HEK293T (cell line): ENCODE data around the gene DNAJC7.

Experiments used
- CTCF ChIA-PET: fragments of 350-600 bp; formaldehyde crosslinking; extraction: SDS; loops from one replicate; lab custom pipeline; 2021; ENCODE audit warnings: antibody characterized with exemption, inconsistent platforms; lab: Yijun Ruan, JAX
- POLR2A ChIA-PET: fragments of 350-600 bp; formaldehyde crosslinking; extraction: SDS; loops from one replicate; lab custom pipeline; 2020; ENCODE audit warnings: antibody characterized with exemption, inconsistent platforms; lab: Yijun Ruan, JAX
- DNase-seq: peaks from one replicate; pipeline ENCODE4 v3.0.0; 2012; ENCODE audit warnings: mixed read lengths; ENCODE audit errors: extremely low spot score
- ARNT ChIP-seq: fragments of 450-650 bp; IDR thresholded peaks from 2 replicates; pipeline ENCODE4 v1.6.1; 2017; ENCODE audit warnings: mild to moderate bottlenecking
- BHLHE40 ChIP-seq: fragments of 450-650 bp; IDR thresholded peaks from 2 replicates; pipeline ENCODE4 v1.6.1; 2016; ENCODE audit warnings: mild to moderate bottlenecking, moderate library complexity, borderline replicate concordance
- CTBP1 ChIP-seq: fragments of 450-650 bp; IDR thresholded peaks from 2 replicates; pipeline ENCODE4 v1.6.1; 2016; ENCODE audit warnings: borderline replicate concordance
- ELF4 ChIP-seq: fragments of 450-650 bp; IDR thresholded peaks from 2 replicates; pipeline ENCODE4 v1.6.1; 2017; ENCODE audit warnings: antibody characterized with exemption
- FOXA1 ChIP-seq: fragments of 450-650 bp; IDR thresholded peaks from 2 replicates; pipeline ENCODE4 v1.6.1; 2016; ENCODE audit warnings: mild to moderate bottlenecking
- FOXK2 ChIP-seq: fragments of 450-650 bp; IDR thresholded peaks from 2 replicates; pipeline ENCODE4 v1.6.1; 2016; ENCODE audit warnings: mild to moderate bottlenecking
- FOXM1 ChIP-seq: fragments of 450-650 bp; IDR thresholded peaks from 2 replicates; pipeline ENCODE4 v1.6.1; 2017; ENCODE audit warnings: mild to moderate bottlenecking, borderline replicate concordance
- HDGF ChIP-seq: fragments of 450-650 bp; IDR thresholded peaks from 2 replicates; pipeline ENCODE4 v1.6.1; 2017; ENCODE audit warnings: antibody characterized with exemption, borderline replicate concordance
- L3MBTL2 ChIP-seq: fragments of 450-650 bp; conservative IDR thresholded peaks from 2 replicates; pipeline ENCODE4 v1.6.1; 2016; ENCODE audit warnings: mild to moderate bottlenecking
- LEF1 ChIP-seq: fragments of 450-650 bp; IDR thresholded peaks from 2 replicates; pipeline ENCODE4 v1.6.1; 2017; ENCODE audit warnings: mild to moderate bottlenecking, borderline replicate concordance
- NFRKB ChIP-seq: fragments of 450-650 bp; IDR thresholded peaks from 2 replicates; pipeline ENCODE4 v1.6.1; 2016; ENCODE audit warnings: mild to moderate bottlenecking, moderate library complexity
- SP1 ChIP-seq: fragments of 450-650 bp; IDR thresholded peaks from 2 replicates; pipeline ENCODE4 v1.6.1; 2017
- SUZ12 ChIP-seq: fragments of 450-650 bp; IDR thresholded peaks from 2 replicates; pipeline ENCODE4 v1.6.1; 2016; ENCODE audit warnings: mild to moderate bottlenecking
- TARDBP ChIP-seq: fragments of 450-650 bp; IDR thresholded peaks from 2 replicates; pipeline ENCODE4 v1.6.1; 2016
- ZNF384 ChIP-seq: fragments of 450-650 bp; IDR thresholded peaks from 2 replicates; pipeline ENCODE4 v1.6.1; 2016
- TF ChIP-seq, protein P1 (sequence below): fragments of 450-650 bp; IDR thresholded peaks from 2 replicates; pipeline ENCODE4 v1.6.1; 2016

DNAJC7 gene

DNA sequence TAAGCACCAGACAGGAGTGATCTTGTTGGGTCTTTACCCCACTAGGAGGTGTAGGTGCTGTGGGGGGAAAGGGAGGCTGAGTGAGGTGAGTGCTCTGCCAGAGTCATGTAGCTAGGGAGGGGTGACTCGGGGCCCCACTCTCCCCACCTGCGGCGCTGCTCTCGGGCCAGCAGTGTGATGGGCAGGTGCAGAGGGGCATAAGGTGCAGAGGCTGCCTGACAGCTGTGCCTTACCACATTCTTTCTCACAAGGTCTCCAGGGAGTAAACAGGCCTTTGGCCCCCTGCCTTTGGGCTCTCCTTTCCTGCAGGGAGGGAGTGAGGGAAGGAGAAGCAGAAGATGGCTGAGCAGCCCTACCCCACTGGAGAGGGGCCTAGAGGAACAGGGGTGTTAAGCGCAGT, 55.1 kb downstream of the DNAJC7 start:
- TF ChIP-seq BHLHE40 = no peak
- TF ChIP-seq, protein P1, sequence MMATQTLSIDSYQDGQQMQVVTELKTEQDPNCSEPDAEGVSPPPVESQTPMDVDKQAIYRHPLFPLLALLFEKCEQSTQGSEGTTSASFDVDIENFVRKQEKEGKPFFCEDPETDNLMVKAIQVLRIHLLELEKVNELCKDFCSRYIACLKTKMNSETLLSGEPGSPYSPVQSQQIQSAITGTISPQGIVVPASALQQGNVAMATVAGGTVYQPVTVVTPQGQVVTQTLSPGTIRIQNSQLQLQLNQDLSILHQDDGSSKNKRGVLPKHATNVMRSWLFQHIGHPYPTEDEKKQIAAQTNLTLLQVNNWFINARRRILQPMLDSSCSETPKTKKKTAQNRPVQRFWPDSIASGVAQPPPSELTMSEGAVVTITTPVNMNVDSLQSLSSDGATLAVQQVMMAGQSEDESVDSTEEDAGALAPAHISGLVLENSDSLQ = no peak
- TF ChIP-seq FOXK2 = no peak
- TF ChIP-seq SP1 = no peak
- no peak for TF ChIP-seq ELF4
- no peak for TF ChIP-seq ARNT
- no peak for TF ChIP-seq FOXM1
- TF ChIP-seq CTBP1 = no peak
- no peak for TF ChIP-seq ZNF384
- no peak for TF ChIP-seq LEF1
- ChIA-PET POLR2A (no interaction called here), CTCF (interaction anchor here (0.6 kb wide), 1 partner anchor 139 kb away, joined by 3 read pairs; no protein-coding TSS in a partner anchor)
- DNase-seq = no peak

DNA sequence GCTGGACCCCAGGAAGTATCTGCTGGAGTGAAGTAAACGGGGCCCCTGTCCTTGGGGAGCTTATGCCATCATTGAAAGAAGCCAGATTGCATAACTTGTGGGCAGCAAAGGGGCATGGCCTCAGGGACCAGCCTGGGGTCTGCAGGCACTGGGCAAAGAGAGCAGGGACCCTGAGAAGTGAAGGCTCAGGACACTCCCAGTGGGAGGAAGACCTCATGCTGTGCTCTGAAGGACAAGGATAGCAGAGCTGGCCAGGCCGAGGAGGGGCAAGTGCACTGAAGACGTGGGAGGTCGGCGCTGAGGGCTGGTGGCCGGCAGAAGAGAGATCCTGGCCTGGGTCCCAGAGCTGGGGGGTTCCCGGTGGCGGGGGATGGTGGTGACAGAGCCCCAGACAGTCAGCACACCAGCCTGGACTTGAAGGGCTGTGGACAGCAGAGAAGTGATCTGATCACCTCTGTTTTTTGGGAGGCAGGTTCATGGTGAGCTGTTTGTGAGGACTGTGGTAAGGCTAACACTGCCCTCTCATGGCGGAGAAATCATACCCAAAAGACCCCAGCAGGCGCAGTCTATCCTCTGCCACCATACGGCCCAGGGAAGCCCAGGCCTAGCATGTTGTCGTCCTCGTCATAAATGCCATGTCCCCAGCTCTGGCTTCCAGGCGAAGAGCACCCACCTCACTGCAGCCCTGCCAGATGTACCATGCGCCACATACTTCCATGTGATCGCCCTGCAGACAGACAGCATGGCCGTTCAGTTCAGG, 57.7 kb downstream of the DNAJC7 start:
- ChIA-PET POLR2A (interaction anchor here (0.6 to 6.5 kb wide), 12 partner anchors 30 to 270 kb away, joined by 3 to 38 read pairs (median 4); partner anchors contain the start of genes ACLY, DNAJC7, KLHL11 and NKIRAS2), CTCF (interaction anchor here (0.6 to 2.2 kb wide), 12 partner anchors 10 to 175 kb away, joined by 3 to 10 read pairs (median 4); partner anchors contain the start of genes ACLY, NKIRAS2 and ODAD4)
- peak; percentile 60 for DNase-seq
- TF ChIP-seq LEF1 (no peak), SP1 (no peak), FOXM1 (no peak), ARNT (no peak), NFRKB (no peak), CTBP1 (no peak), HDGF (no peak), SUZ12 (no peak), BHLHE40 (no peak), TARDBP (no peak), ELF4 (no peak), L3MBTL2 (no peak)
- TF ChIP-seq, protein P1 = no peak

DNA sequence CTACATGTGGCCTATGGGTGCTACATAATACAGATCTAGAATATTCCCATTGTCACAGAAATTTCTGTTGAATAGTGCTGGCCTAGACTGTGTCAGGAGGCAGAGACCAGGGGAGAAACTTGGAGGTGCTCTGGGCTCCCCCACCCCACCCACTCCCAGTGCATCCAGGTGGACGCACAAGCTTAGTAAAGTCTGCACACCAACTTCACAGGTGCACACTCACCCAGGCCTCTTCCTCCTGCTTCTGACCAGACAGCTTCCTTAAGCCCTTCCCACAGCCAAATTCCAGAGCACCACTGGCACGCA, 58.3 kb downstream of the DNAJC7 start:
- DNase-seq = no peak
- POLR2A ChIA-PET = interaction anchor here (0.6 to 6.5 kb wide), 9 partner anchors 29 to 270 kb away, joined by 3 to 38 read pairs (median 6); partner anchors contain the start of genes ACLY, DNAJC7, KLHL11 and NKIRAS2

DNA sequence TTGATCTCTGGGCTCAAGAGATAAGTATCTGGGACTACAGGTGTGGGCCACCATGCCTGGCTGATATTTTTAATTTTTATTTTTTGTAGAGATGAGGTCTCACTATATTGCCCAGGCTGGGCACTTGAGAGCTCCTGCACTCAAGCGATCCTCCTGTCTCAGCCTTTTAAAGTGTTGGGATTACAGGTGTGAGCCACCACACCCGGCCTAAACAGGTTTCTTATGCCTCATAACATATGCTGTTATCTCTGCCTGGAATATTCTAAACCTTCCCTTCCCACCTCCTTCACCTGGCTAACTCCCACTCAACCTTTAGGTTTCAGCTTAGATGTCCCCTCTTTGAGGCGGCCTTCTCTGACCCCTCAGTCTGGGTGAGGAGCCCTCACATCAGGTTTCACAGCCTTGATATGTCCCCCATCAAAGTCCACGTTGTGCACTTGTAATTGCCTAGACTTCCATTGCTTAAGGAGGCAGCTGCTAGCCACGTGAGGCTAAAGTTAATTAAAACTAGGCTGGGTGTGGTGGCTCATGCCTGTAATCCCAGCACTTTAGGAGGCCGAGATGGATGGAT, 59.3 kb downstream of the DNAJC7 start:
- CTCF ChIA-PET = interaction anchor here (0.6 to 1.6 kb wide), 2 partner anchors 16 to 132 kb away, joined by 4 read pairs; no protein-coding TSS in a partner anchor
- POLR2A ChIA-PET = interaction anchor here (0.6 to 6.5 kb wide), 7 partner anchors 8 to 269 kb away, joined by 3 to 38 read pairs (median 9); partner anchors contain the start of genes ACLY, CNP, DNAJC7 and EIF1
- DNase-seq = no peak
- TF ChIP-seq HDGF = no peak
- no peak for TF ChIP-seq TARDBP
- TF ChIP-seq BHLHE40 = no peak
- no peak for TF ChIP-seq FOXA1
- no peak for TF ChIP-seq SP1
- TF ChIP-seq ZNF384 = no peak
- no peak for TF ChIP-seq CTBP1
- TF ChIP-seq, protein P1 = no peak
- no peak for TF ChIP-seq LEF1
- TF ChIP-seq ELF4 = no peak
- TF ChIP-seq L3MBTL2 = no peak
- no peak for TF ChIP-seq SUZ12
- TF ChIP-seq FOXK2 = no peak
- no peak for TF ChIP-seq ARNT
- TF ChIP-seq NFRKB = no peak
- no peak for TF ChIP-seq FOXM1

More for the DNA sequence above, 58.3 kb downstream of the DNAJC7 start:
- TF ChIP-seq FOXM1 (no peak), SP1 (no peak), TARDBP (no peak), FOXK2 (no peak), LEF1 (no peak), SUZ12 (no peak), NFRKB (no peak), CTBP1 (no peak), BHLHE40 (no peak), ELF4 (no peak), HDGF (no peak), ZNF384 (no peak), L3MBTL2 (no peak), FOXA1 (no peak), ARNT (no peak)
- CTCF ChIA-PET = interaction anchor here (0.7 to 2.2 kb wide), 9 partner anchors 9 to 147 kb away, joined by 3 to 10 read pairs (median 4); partner anchors contain the start of genes ACLY, NKIRAS2 and ODAD4

DNA sequence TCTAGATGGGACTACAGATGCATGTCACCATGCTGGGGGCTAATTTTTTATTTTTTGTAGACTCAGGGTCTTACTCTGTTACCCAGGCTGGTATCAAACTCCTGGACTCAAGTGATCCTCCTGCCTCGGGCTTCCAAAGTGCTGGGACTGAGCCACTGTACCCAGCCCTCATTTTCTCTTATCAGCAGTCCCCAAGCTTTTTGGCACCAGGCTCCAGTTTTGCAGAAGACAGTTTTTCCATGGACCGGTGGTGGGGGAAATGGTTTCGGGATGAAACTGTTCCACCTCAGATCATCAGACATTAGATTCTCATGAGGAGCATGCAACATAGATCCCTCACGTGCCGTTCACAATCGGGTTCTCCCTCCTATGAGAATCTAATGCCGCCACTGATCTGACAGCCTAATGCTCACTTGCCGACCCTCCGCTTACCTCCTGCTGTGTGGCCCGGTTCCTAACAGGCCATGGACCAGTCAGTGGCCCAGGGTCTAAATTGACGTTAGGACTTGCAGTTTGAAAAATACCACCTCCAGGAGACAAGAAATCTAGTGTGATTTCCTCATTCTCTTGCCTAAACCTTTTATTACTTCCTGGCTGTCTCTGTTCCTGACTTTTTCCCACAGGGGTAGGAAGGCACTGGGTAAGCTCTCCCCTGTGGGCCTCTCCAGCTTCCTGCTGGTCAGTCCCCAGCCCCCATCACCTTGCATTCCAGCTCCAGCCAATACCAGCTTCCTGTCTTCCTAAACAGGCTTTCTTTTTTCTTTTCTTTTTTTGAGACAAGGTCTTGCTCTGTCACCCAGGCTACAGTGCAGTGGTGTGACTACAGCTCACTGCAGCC, 60.0 kb downstream of the DNAJC7 start:
- POLR2A ChIA-PET = interaction anchor here (0.6 to 6.5 kb wide), 7 partner anchors 9 to 268 kb away, joined by 3 to 38 read pairs (median 9); partner anchors contain the start of genes ACLY, CNP, DNAJC7 and EIF1
- CTCF ChIA-PET = interaction anchor here (0.6 to 1.0 kb wide), 4 partner anchors 113 to 231 kb away, joined by 3 to 4 read pairs (median 3); partner anchors contain the start of gene P3H4
- no peak for DNase-seq
- TF ChIP-seq, protein P1 = no peak
- TF ChIP-seq FOXA1 (no peak), ZNF384 (no peak), NFRKB (no peak), SUZ12 (no peak), LEF1 (no peak)
